ENCODE results near the gene ELOB. TPM values are rescaled to one million over a fixed set of nuclear protein-coding genes. Genes with fewer than 3 reads are reported as not detected.
A peak's percentile ranks its signal among the peaks of the same experiment; 100 is the strongest.

Gene ELOB
- total RNA-seq, 1 experiment from 2014 or later: 259 TPM

- Histone ChIP-seq H3K4me3 (no peak overlapping the region), H3K9me3 (ENCODE audit: insufficient read depth, low read depth) (no peaks in the 10 kb centered on the region), H3F3A (ENCODE audit: insufficient read depth, low read depth) (peaks cover 21% of the 10 kb centered on the region; the same call in 1 of the 2 replicates), H3K79me2 (ENCODE audit: low read depth) (peaks cover 22% of the 10 kb centered on the region), H3K27ac (no peak overlapping the region), H2AFZ (no peak overlapping the region), H3K4me1 (replicated peaks; ENCODE audit: insufficient read depth) (peaks cover 32% of the 10 kb centered on the region), H3K27me3 (ENCODE audit: insufficient read depth, low read depth) (0 out of 2 replicates have a peak, but pooled peaks cover 3% of the 10 kb centered on the region), H4K20me1 (ENCODE audit: insufficient read depth) (no peaks in the 10 kb centered on the region), H3K4me2 (no peak overlapping the region), H3K9me2 (ENCODE audit: insufficient read depth) (no peaks in the 10 kb centered on the region), H3K36me3 (ENCODE audit: low read depth) (no peaks in the 10 kb centered on the region)
- no peak for DNase-seq
- ChIA-PET CTCF (no interaction called here), POLR2A (ENCODE audit: unreplicated experiment) (no interaction called here)
- no TSS peak for BruUV-seq (replicated peaks)
- TF ChIP-seq EZH2 (IDR thresholded peaks at IDR 0.05; ENCODE audit: low read depth) (no peak), CTCF (conservative IDR thresholded peaks at IDR 0.05) (no peak)
- intact Hi-C loops (cut with micrococcal nuclease; ENCODE audit: unreplicated experiment): no loop called here
Observed at GRCh38 chr16:2813771-2814221, 36.7 kb upstream of the ELOB start.

- Histone ChIP-seq H3K9me3 (ENCODE audit: insufficient read depth, low read depth) (no peaks in the 10 kb centered on the region), H3K79me2 (ENCODE audit: low read depth) (0 out of 2 replicates have a peak, but pooled peaks cover 11% of the 10 kb centered on the region), H3K4me2 (no peak overlapping the region), H4K20me1 (ENCODE audit: insufficient read depth) (no peaks in the 10 kb centered on the region), H3K4me1 (replicated peaks; ENCODE audit: insufficient read depth) (peaks cover 20% of the 10 kb centered on the region), H3K27ac (no peak overlapping the region), H3K27me3 (ENCODE audit: insufficient read depth, low read depth) (0 out of 2 replicates have a peak, but pooled peaks cover 3% of the 10 kb centered on the region), H3K4me3 (no peak overlapping the region), H2AFZ (no peak overlapping the region), H3F3A (ENCODE audit: insufficient read depth, low read depth) (peaks cover 9% of the 10 kb centered on the region; the same call in 1 of the 2 replicates), H3K9me2 (ENCODE audit: insufficient read depth) (no peaks in the 10 kb centered on the region), H3K36me3 (ENCODE audit: low read depth) (no peaks in the 10 kb centered on the region)
- TF ChIP-seq CTCF (conservative IDR thresholded peaks at IDR 0.05) (no peak), EZH2 (IDR thresholded peaks at IDR 0.05; ENCODE audit: low read depth) (no peak)
- CTCF ChIA-PET: no interaction called here
- BruUV-seq (replicated peaks): no TSS peak
- peak in 1 of 2 experiments; percentile 25 for DNase-seq
- intact Hi-C loops (cut with micrococcal nuclease; ENCODE audit: unreplicated experiment): no loop called here
- POLR2A ChIA-PET (ENCODE audit: unreplicated experiment): interaction anchor here (0.6 to 0.7 kb wide), 3 partner anchors 11 to 121 kb away, joined by 3 to 8 read pairs (median 4); no protein-coding TSS in a partner anchor
Observed at GRCh38 chr16:2811703-2812471, 34.8 kb upstream of the ELOB start.

GRCh38 chr16:2810651-2811050 is 33.6 kb upstream of the ELOB start:
- ChIA-PET CTCF (no interaction called here), POLR2A (ENCODE audit: unreplicated experiment) (interaction anchor here (0.6 kb wide), 1 partner anchor 44 kb away, joined by 4 read pairs; no protein-coding TSS in a partner anchor)
- TF ChIP-seq CTCF (conservative IDR thresholded peaks at IDR 0.05): no peak
- no peak for TF ChIP-seq EZH2 (IDR thresholded peaks at IDR 0.05; ENCODE audit: low read depth)

More at GRCh38 chr16:2810651-2811050, 33.6 kb upstream of the ELOB start:
- Histone ChIP-seq H3K36me3 (ENCODE audit: low read depth) (no peaks in the 10 kb centered on the region), H3K79me2 (ENCODE audit: low read depth) (no peaks in the 10 kb centered on the region), H4K20me1 (ENCODE audit: insufficient read depth) (no peaks in the 10 kb centered on the region), H3K27me3 (ENCODE audit: insufficient read depth, low read depth) (0 out of 2 replicates have a peak, but pooled peaks cover 3% of the 10 kb centered on the region), H3K4me2 (no peak overlapping the region), H2AFZ (no peak overlapping the region), H3K4me1 (replicated peaks; ENCODE audit: insufficient read depth) (peaks cover 9% of the 10 kb centered on the region; the same call in 1 of the 2 replicates), H3K9me2 (ENCODE audit: insufficient read depth) (no peaks in the 10 kb centered on the region), H3F3A (ENCODE audit: insufficient read depth, low read depth) (peaks cover 7% of the 10 kb centered on the region; the same call in 1 of the 2 replicates), H3K9me3 (ENCODE audit: insufficient read depth, low read depth) (no peaks in the 10 kb centered on the region), H3K27ac (no peak overlapping the region), H3K4me3 (no peak overlapping the region)
- DNase-seq: no peak
- no TSS peak for BruUV-seq (replicated peaks)
- intact Hi-C loops (cut with micrococcal nuclease; ENCODE audit: unreplicated experiment): no loop called here
